T1000 (cell line): ENCODE results near the gene DIRAS1.
"Not testable (repeated sequence)": the region's sequence is repeated elsewhere in the genome, so short reads cannot be mapped to it uniquely, and the experiment has no call there.

Experiments used
- DNase-seq: peaks from one replicate; lab custom pipeline; 2025; ENCODE audit warnings: mixed read lengths; lab: John Stamatoyannopoulos, UW

Gene DIRAS1

DNA sequence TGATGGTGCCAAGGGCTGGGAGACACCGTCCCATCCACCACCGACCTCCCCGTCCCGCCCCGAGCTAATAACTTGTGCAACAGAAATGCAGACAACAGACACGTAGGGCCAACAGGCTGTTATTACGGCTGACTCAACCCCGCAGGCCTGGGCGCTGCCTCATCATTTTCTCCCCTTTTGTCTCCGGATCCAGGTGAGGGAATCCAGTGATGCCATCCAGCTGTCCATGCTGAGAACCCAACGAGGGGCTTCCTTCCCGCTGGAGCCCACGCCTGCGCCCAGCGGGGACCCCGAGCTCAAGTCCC, 6.4 kb upstream of the DIRAS1 start:
- DNase-seq: peak; percentile 11

DNA sequence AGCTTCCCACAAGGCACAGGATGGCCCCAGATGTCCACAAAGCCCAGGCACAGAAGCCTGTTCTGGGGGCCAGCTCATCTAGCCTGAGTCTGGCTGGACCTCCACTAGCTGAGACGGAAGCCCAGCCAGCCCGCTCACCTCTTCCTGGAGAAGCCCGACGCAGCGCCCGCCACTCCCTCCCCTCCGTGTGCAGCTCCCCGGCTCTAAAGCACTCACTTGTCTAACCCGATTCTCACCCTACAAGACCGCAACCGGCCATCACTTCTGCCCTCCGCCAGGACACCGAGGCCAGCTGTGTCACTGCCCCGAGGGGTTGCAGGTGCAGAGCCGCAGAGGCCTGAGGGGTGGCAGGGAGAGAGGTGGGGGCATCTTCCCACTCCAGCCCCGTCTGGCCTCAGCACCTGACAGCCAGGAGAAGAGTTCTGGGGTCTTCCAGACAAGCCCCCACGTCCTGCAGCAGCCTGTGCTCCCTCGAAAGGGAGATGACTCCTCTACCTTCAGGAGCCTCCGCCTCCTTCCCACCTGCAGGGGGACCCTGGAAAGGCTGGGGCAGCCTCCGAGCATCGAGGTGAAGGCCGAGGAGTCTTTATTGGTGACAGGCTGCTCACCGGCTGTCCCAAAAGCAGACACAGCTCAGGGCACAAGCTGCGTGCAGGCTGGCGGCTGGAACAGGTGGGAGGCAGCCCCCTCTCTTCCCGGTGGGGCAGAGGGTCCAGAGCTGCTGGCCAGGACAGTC, 5.9 kb upstream of the DIRAS1 start:
- no peak for DNase-seq

DNA sequence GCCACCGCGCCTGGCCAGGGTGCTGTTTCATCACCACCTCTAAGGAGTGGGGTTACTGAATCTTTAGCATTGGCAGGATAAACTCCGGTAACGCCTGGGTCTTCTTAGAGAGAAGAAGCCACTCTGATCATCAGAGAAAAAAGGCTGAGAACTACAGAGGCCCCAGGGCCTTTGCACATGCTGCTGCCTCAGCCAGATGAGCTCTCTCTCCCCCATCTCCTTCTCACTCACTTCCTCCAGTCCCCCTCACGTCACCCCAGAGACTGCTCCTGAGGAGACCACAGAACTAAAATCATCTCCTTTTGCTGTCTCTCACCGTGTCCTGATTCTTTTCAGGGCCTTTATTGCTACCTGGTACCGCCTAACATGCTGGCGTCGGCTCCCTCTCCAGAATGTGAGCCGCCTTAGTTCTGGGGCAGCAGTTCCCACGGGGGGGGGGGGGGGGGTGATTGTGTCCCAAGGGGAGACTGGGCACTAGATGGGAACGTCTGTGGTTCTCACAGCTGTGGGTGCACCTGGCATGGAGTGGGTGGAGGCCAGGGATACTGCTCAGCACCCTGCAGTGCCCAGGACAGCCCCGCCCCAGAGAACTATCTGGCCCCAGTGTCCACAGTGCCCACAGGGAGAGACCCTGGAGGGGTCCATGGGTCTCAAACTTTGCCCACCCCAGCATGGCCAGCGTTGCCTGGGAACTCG, 5.1 kb upstream of the DIRAS1 start:
- no peak for DNase-seq

DNA sequence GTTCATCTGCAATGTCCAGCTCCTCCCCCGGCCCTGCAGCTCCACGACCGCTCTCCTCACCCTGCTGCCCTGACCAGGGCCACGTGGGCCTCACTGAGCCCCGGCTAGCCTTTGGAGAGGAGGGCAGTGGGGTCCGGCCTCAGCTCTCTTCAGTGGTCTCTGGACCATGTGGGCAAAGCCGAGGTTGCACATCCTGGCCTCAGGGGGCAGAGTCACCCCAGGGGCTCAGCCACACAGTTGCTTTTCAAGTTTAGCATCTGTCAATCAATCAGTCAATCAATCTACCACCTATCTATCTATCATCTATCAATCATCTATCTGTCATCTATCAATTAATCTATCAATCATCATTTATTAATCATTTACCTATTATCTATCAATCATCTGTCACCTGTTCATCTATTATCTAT, 3.0 kb upstream of the DIRAS1 start:
- no peak for DNase-seq

DNA sequence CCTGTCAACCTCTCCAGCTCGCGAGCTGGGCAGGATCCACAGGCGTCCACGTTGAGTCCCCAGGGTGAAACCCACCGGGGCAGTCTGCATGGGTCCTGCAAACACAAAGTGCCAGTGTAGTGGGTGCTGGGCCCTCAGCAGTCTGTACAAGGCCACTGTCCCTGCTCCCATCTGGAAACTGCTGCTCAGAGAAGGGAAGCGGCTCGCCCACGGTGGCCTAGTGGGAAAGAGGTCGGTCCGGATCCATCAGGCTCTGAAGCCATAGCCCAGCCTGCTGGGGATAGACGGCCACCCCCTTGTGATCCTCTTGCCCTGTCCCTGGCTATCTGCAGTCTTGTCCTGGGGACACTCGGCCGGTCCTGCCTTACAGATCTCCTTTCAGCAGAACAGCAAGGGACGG, 2.6 kb upstream of the DIRAS1 start:
- DNase-seq: no peak

DNA sequence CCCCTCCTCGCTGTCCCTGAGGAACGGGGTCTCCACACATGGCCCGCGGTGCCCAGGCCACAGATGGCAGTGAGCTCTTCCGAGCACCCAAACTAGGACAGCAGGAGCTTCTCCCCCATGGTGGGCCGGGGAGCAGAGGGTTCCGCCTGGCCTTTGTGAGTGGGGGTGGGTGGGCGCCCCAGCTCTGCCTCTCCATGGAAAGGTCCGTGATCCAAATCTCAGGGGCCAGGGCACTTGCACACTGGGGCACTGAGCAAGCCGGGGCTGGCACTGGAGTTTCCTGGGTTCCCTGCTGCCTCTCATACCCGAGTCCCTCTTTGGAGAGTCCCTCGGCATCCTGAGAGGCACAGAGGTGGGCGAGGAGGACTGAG, 2.2 kb upstream of the DIRAS1 start:
- no peak for DNase-seq

DNA sequence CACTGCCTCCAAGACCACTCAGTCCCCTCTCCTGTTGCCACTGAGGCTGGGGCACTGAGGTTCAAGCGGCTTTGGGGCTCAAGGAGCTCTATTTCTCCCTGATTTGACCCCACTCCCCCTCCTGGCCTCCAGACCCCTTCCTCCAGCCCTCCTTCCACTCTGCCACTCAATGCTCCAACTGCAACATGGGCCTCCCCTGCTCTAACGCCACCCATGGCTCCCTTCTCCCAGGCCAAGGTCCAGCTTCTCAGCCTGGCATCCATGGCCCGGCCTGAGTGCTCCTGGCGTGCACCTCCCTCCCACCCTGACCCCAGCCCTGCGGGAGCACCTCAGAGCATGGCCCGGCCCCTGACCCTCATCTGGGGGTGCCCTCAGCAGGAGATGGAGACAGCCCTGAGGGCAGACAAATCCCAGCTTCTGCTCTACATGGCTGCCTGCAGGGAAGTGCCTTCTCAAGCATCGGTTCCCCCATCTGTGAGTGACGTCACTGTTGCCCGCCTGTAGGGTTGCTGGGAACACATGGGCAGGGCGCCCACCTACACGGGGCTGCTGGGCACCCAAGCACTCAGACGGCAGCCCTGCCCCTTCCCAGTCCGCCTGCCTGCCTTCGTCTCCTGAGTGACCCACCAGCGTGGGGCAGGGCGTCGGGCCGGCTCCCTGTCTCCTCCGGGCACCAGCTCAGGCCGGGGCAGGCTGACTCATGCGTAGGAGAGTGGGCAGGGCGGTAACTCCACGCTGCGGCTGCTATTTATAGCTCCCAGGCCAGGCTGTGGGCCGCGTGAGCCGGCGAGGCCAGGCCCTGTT, 1.6 kb upstream of the DIRAS1 start:
- peak; percentile 80 for DNase-seq

DNA sequence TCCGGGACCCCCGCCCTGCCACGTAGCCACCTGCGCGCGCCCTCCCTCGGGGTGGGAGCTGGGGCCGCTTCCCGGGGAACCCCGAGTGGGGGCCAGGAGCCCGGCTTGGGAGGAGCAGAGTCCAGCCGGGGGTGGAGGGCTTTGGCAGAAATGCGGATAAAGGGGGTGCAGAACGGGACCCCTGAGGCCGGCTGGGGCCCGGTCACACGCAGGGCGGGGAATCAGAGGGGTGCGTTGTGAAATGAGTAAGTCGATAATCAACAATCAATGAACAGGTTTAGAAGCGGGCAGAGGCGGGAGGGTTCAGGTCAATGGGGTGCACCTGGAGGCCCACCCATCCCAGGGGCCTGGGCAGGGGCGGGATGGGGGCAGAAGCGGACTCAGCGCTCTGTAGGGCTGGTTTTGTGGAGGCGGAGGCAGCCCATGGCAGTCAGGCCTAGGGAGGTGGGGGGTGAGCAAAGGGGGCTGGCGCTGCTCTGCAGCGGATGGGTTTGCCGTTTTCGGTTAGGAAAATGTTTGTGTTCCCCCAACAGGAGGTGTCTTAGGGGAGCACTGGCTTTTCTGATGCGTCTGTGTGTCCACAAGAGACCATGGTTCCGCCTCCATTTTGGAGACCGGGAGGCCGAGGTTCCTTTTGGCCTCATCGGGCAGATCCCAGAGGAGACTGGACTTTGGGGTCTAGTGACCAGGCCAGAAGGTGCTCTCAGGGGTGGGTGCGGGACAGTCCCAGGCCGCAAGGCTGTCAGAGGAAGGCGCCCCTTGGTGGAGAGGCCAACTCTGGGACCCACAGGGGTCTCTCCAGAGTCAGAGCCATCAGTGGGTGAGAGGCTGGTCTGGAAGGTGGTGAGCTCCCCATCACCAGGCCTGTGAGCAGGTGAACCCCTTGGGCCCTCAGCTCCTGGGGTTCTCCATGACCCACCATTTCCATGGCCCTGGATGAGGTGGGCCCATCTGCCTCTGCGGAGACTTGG, 683 bp upstream of the DIRAS1 start:
- no peak for DNase-seq

DNA sequence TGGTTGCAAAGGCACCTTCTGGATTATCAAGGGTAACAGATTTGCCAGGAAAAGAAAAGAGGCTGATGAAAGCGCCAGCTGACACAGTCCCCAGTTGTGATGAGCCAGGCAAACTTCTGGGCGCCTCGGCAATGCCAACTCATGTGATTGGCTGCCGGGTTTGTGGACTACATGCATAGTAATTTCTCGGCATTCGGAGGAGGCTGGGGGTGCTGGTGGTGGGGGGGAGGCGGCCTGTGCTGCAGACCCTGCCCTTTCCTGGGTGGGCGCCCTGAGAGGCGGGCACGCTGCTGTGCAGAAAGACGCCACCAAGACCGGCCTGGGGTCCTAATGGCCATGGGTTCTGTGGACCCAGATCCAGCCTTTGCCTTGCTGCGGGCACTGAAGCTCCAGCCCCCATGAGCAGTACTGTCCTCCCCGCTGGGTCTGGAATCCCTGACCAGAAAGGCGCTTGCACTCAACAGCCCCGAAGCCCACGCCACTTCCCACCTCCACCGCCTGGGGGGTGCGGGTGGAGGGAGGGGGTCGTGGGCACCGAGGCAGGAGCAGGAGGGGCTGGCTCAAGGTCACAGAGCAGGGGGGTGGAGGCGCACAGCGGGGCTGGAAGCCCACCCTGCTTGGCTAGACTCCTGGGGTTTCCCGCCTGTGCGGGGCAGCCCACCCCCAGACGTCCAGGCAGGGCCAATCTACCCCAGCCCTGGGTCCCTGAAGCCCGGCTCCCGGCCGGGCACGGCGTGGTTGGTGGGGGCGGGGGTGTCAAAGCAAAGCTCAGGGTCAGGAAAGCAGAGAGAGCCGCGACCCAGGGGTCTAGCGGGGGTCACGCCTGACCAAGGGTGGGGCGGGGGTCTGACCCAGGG, 1.0 kb downstream of the DIRAS1 start:
- no peak for DNase-seq

DNA sequence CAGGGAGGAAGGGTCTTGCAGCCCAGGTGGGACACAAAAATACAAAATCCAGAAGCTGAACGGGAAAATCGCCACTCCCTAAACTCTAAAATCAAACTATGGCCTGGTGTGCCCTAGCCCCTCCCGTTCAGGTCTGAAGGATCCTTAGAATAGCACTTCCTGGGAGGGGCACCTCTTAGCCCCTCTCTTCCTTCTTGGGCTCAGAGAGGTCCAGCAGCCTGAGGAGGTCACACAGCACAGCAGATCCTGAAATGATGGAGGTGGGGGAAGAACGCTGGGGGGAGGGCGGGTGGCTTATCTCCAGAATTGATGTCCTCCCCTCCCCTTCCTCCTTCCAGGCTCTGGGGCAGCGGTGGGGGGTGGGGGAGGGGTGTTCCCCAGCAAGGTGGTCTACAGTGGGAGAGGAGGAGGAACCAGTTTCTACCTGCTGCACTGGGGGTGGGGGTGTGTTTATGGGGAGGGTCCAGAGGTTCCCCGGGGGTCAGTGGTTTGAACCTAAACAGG, 1.9 kb downstream of the DIRAS1 start:
- DNase-seq: no peak

DNA sequence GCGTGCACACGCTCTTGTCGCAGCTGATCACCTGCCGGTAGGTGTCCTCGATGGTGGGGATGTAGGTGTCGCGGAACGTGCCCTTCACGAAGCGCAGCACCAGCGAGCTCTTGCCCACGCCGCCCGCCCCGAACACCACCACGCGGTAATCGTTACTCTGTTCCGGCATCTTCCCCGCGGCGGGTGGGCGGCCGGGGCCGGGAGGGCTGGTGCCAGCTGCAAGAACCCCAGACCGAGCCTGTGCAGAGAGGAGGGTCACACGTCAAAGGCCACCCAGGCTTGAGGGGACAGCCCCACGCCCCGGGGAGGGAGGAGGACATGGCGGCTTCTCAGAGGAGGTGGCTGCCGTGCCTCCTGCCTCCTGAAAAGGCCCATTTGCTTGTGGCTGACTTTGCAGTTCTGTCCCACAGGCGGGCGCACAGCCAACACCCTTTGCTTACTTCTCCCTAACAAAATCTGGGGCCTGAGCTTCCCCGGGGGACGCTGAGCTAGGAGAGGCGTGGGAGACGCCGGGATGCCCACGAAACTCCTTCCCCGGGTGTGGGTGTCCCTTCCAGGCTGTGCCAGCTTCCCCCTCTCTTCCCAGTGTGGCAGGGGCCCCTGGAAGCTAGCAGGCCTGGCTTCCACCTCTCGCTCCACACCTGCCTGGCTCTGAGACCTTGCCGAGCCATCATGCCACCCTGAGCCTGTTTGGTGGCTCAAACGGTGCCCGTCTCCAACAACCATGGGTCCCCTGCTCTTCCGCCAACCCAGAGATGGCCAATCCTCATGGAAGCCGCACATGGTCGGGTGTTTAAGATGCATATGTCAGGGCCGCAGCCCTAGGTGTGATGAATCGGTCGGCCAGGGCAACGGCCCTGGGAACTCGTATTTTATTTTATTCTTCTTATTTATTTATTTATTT, 3.3 kb downstream of the DIRAS1 start:
- DNase-seq: no peak

DNA sequence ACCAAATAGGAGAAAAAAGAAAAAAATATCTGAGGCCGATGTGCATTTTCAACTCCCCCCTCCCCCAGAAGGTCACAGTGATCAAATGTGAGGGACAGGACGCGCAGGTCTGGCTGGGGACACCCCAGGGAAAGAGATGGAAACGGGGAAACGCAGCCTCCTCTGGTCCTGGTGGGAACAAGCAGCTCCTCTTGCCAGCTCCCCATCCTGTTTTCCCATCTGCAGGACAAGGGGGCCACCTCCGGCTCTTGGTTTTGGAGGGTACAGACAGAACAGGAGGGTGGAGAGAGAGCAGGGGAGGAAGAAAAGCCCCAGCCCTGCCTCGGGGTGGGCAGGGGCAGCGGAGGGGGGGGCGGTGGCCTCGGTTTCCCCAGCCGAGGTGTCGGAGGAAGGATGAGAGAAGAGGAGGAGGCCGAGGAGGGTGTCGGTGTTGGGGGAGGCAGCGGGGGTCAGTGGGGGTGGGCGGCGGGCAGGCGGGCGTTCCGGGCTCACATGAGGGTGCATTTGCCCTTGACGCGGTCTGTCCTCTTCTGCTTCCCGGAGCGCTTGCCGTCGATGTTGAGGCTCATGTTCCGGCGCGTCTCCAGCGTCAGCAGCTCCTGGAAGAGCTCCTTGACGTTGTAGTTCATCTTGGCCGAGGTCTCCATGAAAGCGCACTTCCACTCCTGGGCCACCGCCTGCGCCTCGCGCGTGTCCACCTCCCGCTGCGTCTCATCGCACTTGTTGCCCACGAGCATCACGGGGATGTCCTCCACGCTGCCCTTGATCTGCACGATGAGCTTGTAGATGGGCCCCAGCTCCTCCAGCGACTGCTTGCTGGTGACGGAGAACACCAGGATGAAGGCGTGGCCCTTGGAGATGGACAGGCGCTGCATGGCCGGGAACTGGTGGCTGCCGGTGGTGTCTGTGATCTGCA, 4.2 kb downstream of the DIRAS1 start:
- DNase-seq: no peak

DNA sequence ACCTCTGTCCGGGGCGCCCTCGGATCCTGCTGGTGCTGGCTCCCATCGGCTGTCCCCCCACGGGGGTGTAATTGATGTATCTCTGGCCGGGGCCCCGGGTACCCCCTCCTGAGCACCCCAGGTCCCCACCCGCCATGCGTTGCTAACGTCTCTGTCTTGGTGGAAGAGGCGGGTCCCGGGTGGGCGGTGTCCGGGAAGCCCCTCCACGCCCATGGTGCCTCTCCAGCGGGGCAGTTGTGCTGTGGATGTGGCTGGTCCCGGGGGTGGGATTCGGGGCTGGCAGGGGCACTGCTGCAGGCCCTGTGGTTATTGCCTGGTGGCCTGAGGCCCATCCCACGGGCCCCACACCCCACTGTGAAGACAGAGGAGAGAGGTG, 4.9 kb downstream of the DIRAS1 start:
- DNase-seq: no peak

DNA sequence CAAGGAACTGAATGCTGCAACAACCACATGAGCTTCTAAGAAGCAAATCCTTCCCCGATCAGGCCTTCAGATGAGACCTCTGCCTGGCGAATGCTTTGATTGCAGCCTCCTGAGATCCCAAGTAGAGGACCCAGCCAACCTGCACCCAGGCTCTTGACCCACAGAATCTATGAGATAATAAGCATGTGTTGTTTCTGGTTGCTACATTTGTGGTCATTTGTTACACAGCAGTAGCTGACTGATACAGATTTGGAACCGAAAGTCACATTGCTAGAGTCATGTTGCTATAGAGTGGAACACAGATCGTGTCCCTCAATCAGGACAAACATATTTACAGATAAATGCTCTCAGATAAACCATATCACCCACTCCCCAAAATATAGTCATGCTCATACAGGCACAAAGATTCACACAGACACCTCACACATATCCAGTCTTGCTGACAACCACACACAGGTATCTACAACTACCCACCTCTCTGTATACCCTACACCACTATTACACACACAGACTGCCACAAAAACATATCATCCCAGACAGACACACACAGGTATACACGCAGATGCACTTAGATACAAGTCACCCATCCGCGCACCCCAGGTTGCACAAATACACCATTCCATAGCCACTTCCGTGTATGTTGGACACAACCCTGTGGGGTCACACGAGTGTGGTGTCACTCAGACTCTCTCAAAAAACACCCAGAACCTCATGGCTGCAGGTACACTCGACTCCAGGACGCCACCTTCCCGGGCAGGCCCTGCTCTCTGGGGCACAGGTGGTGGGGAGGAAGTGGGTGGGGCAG, 5.5 kb downstream of the DIRAS1 start:
- DNase-seq: no peak

DNA sequence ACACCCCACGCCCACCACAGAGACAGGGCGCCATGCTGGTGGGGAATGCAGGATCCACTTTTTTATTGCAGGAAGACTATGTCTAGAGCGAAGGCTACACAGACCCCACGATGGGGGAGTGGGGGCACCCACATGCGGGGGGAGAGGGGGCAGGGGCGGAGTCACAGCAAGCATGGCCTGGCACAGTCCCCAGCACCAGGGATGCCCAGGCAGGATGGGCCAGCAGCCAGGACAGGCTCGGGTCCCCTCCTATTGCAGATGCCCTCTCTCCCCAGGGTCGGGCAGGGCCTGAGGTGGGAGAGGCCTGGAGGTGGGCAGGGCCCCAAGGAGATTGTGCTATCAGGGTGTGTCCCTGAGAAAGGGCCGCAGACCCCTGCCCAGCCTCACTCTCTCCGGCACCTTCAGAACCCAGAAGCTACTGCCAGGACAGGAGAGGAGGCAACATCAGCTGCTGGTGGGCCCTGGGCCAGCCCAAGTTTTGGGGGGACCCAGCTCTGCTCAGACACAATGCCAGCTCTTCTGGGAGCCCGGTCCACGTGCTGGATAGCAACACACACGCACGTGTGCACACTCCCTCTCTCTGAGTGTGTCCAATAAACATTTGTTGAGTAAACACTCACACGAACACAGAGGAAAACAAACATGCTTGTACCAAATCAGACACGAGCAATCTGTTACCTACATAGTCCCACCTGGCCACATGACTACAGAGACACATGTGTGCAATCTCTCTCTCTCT, 6.5 kb downstream of the DIRAS1 start:
- no peak for DNase-seq

DNA sequence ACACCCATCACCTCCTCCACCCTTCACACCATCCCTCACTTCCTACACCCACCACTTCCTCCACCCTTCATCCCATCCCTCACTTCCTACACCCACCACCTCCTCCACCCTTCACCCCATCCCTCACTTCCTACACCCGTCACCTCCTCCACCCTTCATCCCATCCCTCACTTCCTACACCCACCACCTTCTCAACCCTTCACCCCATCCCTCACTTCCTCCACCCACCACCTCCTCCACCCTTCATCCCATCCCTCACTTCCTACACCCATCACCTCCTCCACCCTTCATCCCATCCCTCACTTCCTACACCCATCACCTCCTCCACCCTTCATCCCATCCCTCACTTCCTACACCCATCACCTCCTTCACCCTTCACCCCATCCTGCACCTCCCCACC, 7.1 kb downstream of the DIRAS1 start:
- DNase-seq: not testable (repeated sequence)

DNA sequence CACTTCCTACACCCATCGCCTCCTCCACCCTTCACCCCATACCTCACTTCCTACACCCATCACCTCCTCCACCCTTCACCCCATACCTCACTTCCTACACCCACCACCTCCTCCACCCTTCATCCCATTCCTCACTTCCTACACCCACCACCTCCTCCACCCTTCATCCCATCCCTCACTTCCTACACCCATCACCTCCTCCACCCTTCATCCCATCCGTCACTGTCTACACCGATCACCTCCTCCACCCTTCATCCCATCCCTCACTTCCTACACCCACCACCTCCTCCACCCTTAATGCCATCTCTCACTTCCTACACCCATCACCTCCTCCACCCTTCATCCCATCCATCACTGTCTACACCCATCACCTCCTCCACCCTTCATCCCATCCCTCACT, 8.0 kb downstream of the DIRAS1 start:
- DNase-seq: not testable (repeated sequence)
